Endometrium (tissue), 2 donors: ENCODE data around the gene COPRS.
A peak's percentile ranks its signal among the peaks of the same experiment; 100 is the strongest.
"Not testable (repeated sequence)": the region's sequence is repeated elsewhere in the genome, so short reads cannot be mapped to it uniquely, and the experiment has no call there.

Source experiments
- FAIRE-seq: peaks from 2 replicates; lab custom pipeline; 2012; peaks lifted over from hg19 to GRCh38; lab: Jason Lieb, UNC
- donor health status: control.
- donor health status: control.

COPRS gene

GRCh38 chr17:31843070-31843745, 15.8 kb downstream of the COPRS start:
- FAIRE-seq: no peak

DNA sequence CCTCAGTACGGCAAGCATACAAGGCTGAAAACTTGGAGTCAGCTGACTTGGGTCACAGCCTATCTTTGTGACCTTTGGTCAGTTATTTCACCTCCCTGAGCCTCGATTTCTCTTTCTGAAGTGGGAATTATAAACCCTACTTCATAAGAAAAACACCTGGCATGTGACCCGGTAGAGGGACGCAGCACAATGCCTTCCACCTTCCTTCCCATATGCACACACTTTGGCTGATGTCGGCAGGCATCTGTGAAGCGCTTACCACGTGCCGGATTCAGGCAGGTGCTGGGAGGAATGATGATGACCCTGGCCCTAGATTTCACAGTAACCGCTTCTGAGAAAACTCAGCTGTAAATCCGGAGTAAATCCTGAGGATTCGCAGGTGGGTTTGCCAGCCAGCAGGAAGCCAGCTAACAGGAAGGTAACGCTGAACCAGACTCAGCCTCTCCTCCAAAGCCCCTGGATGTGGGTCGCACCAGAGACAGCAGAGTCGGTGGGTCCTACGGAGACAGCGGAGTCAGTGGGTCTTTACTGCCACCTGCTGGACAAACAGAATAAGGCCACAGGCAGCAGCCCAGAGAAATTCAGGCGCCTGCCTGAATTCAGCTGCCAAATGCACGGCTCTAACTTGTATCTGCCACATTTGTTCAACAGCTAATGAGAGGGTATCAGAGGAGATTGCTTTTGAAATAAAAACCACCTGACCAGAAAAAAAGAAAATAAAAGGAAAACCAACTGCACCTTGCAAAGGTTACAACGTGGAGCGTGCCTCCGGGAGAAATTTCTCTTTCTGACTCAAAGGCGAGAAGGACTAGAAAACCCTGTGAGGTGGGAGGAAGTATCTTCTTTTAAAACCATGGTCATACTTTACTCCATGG, 16.6 kb downstream of the COPRS start:
- FAIRE-seq: no peak

- no peak for FAIRE-seq
These were observed 17.2 kb downstream of the COPRS start for GRCh38 chr17:31841850-31842194.

DNA sequence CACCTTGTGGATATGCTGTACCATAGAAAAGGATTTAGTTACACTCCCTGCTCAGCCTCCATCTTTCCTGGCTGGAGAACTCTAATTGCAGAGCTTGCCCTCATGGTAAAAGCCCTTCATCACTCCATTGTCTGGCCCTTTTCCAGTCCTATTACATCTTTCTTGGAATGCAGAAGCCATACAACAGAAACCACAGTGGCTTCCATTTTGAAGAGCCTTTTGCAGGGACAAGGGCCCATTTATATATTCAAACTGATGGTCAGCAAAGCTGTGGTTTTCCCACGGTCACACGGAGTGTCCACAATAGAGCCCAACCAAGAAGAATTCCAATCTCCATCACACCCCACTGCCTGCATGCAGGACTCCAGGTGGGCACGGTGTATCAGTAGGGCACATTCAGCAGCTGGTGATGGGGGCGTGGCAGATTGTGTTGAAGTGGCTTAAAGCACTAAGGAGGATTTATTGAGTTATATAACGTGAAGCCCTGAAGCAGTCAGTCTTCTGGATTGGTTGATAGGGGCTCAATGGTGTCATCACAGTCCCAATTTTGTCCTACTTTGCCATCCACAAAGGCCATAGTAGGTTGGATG, 20.3 kb downstream of the COPRS start:
- no peak for FAIRE-seq

DNA sequence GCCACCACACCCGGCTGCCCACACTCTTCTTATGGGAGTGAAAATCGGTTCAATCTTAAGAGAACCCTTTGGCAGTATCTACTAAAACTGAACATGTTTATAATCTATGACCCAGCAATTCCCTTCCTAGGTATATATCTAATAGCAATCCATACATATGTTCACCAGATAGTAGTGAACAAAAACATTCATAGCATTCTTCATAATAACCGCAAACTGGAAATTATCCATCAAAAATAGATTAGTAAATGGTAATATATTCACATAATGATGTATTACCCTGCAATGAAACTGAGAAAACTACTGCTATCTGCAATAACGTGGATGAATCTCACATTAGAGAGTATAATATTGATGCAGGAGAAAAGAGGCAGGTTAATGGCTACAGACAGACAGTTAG, 23.1 kb downstream of the COPRS start:
- no peak for FAIRE-seq

GRCh38 chr17:31834448-31834847, 24.6 kb downstream of the COPRS start:
- no peak for FAIRE-seq

DNA sequence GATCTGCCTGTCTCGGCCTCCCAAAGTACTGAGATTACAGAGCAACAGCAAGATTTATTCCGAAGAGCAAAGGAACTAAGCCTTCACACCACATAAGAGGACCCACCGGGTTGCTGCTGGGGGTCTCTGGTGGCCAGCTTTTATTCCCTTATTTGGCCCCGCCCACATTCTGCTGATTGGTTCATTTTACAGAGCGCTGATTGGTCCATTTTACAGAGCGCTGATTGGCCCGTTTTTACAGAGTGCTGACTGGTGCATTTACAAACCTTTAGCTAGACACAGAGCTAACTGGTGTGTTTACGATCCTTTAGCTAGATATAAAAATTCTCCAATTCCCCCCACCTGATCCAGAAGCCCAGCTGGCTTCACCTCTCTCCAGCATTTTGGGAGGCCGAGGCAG, 26.3 kb downstream of the COPRS start:
- no peak for FAIRE-seq

DNA sequence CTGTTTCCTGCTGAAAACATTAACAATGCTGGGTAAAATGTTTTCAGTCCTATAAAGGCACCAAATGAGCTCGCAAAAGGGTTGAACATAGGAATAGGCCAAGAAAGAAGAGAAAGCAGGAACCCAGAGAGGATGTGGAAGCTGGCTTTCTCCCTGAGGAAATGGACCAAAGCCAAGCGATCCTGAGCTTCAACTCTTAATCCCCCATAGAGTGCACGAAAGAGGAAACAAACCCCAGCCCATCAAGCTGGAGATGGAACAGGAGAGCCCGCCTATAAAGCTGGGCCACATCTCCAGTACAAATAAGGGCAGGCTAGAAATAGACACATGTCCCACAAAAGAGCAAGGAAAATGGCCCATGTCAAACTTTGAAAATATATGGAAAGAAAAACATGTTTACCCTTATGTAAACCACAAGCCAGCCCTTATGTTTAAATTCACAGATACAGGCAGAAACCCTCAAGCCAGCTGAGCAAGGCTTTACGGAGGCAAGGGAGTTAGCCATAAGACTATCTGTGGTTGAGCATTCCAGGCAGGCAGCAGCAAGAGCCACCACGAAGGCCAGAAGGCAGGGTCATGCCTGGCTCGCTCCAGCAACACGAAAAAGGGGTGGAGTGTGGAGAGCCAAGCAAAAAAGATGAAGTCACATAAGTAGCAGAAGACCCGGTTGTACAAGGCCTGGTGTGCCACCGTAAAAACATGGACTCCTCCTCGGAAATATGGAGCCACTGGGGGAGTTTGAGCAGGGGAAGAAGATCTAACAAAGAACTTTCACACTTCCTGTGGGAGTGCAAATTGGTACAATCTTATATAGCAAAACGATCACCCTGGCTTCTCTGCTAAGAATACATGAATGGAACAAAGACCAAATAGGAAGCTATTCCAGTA, 27.8 kb downstream of the COPRS start:
- FAIRE-seq: no peak

DNA sequence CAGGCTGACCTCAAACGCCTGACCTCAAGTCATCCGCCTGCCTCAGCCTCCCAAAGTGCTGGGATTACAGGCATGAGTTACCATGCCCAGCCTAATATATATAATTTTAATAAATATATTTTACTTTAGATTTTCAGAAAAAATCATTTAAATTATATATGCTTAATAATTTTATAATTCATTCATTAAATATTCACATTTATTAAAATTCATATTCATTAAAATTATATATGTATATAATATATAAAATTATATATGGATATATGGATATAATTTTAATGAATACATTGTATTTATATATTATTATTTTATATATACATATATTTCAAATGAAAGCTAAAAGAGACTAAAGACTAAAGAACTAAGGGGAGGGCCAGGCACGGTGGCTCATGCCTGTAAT, 29.4 kb downstream of the COPRS start:
- peak; percentile 55 for FAIRE-seq

GRCh38 chr17:31828955-31829354, 30.1 kb downstream of the COPRS start:
- FAIRE-seq: not testable (repeated sequence)

GRCh38 chr17:31825961-31826691, 32.9 kb downstream of the COPRS start:
- no peak for FAIRE-seq

DNA sequence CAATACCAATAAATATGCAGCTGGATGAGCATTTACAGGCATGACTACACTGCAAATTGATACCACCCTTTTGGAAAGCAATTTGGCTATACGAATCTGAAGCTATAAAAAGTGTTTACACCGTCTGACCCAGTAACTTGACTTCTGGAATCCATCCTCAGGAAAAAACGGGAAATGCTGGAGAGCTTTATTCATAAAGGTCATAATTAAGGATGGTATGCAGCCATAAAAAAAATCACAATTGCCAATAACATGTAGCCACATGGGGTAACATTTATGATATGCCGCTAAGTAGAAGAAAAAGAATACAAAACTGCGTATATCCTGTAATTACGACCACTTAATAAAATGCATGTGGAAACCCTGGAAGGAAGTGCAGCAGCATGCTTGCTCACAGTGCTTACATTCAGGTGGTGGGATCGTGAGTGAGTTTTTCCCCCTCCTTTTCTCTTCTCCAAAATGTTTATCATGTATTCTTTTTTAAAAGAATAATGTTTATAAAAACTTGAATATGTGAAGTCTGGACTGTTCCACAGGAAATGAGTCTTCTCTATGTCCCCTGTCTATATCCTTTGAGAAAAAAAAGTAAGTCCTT, 34.2 kb downstream of the COPRS start:
- no peak for FAIRE-seq

DNA sequence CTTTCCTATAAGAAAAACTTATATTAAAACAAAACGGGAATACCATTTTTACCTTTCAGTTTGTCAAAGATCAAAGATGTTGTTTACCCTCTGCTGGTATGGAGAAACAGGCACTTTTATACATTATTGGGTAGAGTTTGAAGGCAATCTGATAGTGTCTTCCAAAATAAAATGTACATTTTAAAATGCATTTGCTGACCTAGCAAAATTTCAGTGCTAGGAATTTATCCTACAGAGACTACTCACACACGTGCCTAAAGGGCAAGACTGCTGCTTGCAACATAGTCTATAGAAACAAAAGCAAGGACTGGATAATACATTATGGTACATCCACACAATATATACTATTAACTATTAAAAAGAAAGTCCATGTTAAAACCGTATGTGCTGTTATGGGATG, 36.0 kb downstream of the COPRS start:
- no peak for FAIRE-seq

- FAIRE-seq: no peak
These were observed 38.2 kb downstream of the COPRS start for GRCh38 chr17:31820691-31821435.

- FAIRE-seq: no peak
These were observed 39.5 kb downstream of the COPRS start for GRCh38 chr17:31819578-31819977.

DNA sequence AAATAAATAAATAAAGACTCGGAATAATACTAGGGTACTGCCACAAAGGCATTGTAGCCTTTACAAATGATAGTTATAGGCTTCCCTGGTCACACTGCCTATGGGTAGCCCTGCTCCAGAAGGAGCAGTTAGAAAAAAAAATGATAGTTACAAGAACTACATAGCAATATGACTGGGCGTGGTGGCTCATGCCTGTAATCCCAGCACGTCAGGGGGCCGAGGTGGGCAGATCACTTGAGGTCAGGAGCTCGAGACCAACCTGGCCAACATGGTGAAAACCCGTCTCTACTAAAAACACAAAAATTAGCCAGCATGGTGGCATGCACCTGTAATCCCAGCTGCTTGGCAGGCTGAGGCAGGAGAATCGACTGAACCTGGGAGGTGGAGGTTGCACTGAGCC, 40.2 kb downstream of the COPRS start:
- FAIRE-seq: not testable (repeated sequence)

DNA sequence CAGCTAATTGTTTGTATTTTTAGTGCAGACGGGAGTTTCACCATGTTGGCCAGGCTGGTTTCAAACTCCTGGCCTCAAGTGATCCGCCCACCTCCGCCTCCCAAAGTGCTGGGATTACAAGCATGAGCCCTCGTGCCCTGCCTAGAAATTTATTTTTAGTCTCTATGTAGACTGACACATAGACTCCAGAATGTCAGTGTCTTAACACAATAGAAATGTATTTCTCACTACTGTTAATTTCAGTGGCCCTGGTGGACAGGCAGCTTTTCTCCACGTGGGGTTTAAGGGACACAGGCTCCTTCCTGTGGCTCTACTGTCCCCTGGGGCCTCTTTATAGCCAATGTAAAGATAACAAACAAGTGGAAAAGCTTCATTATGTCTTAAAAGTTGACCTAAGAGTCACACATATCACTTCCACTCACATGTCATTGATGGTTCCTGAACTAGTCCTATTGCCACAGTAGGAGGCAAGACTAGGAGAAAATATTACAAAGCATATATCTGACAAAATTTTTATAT, 43.8 kb downstream of the COPRS start:
- no peak for FAIRE-seq

DNA sequence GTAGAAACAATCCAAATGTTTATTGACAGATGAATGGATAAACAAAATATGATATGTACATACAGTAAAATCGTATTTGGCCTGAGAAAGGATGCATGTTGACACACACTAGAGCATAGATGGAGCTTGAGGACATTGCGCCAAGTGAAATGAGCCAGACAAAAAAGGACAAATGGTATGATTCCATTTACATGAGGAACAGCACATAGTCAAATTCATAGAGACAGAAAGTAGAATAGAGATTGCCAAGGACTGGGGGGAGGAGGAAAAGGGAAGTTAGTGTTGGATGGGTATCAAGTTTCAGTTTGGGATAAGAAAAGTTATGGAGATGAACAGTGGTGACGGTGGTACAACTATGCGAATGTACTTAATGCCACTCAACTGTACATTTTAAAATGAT, 47.9 kb downstream of the COPRS start:
- FAIRE-seq: no peak

DNA sequence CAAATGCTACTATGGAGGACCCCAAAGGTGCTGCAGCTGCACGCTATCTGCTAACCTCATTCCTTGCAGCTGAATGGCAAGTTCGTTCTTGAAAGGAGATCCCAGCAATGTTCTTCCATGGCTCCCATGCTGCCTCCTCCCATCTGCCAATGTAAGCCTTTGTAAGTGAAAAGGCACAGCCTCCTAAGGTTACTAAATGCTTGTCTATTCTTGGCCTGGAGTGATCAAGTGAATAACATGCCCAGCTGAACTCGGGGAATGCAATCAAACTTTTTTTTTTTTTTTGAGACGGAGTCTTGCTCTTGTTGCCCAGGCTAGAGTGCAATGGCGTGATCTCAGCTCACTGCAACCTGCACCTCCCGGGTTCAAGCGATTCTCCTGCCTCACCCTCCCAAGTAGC, 49.2 kb downstream of the COPRS start:
- not testable (repeated sequence) for FAIRE-seq

GRCh38 chr17:31808521-31809050, 50.5 kb downstream of the COPRS start:
- FAIRE-seq: no peak
